ENCODE results near the gene SACS. TPM values are rescaled to one million over a fixed set of nuclear protein-coding genes. Genes with fewer than 3 reads are reported as not detected.

The SACS gene
- total RNA-seq, 1 experiment from 2014 or later, result 19.8 TPM

DNA sequence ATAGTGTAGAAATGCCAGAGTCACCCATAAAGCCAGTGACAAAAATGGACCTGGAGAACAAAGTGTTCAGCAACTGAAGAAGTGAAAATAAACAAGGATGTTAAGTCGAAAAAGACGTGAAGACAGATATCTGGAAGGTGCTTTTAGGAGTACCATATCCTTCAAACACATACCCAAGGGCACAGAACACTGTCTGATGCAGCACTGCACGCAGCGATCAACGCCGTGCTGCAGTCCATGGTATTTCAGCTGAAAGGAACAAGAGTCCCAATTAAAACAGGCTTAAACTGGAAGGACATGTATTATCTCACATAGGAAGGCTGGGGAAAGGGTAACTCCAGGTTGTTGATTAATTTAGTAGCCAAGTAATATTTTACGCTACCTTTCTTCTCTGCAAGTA lies 144.5 kb downstream of the SACS start:
- no peak for DNase-seq (ENCODE audit: low read depth, low spot score)
- in situ Hi-C loops (cut with HindIII; ENCODE audit: low pct_unique_long_range_greater_than_20kb, low sequenced_read_pairs), result no loop called here
- Histone ChIP-seq H3K4me1 (ENCODE audit: control insufficient read depth, insufficient read depth, low read length) (no peaks in the 10 kb centered on the region), H3K36me3 (ENCODE audit: control insufficient read depth, insufficient read depth, low read length) (no peaks in the 10 kb centered on the region), H3K9me3 (ENCODE audit: control insufficient read depth, insufficient read depth, low read depth, low read length) (no peaks in the 10 kb centered on the region), H3K27me3 (ENCODE audit: control insufficient read depth, insufficient read depth, low read length) (no peaks in the 10 kb centered on the region), H3K27ac (ENCODE audit: low read length) (no peak overlapping the region), H3K4me3 (ENCODE audit: low read depth in 2 of 2, low read length in 2 of 2) (no peak overlapping the region)
- CTCF ChIA-PET, result no interaction called here
- TF ChIP-seq, protein P1, sequence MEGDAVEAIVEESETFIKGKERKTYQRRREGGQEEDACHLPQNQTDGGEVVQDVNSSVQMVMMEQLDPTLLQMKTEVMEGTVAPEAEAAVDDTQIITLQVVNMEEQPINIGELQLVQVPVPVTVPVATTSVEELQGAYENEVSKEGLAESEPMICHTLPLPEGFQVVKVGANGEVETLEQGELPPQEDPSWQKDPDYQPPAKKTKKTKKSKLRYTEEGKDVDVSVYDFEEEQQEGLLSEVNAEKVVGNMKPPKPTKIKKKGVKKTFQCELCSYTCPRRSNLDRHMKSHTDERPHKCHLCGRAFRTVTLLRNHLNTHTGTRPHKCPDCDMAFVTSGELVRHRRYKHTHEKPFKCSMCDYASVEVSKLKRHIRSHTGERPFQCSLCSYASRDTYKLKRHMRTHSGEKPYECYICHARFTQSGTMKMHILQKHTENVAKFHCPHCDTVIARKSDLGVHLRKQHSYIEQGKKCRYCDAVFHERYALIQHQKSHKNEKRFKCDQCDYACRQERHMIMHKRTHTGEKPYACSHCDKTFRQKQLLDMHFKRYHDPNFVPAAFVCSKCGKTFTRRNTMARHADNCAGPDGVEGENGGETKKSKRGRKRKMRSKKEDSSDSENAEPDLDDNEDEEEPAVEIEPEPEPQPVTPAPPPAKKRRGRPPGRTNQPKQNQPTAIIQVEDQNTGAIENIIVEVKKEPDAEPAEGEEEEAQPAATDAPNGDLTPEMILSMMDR (IDR thresholded peaks at IDR 0.05), result no peak
- no peak for TF ChIP-seq POLR2AphosphoS5 (IDR thresholded peaks at IDR 0.05; ENCODE audit: low read depth, low read length)
- no peak for TF ChIP-seq REST (IDR thresholded peaks at IDR 0.05; ENCODE audit: insufficient read depth in 1 of 2, low read depth in 2 of 2, low read length in 1 of 2)
- no peak for TF ChIP-seq TCF7L2 (IDR thresholded peaks at IDR 0.05; ENCODE audit: low read depth, low read length)
- no peak for TF ChIP-seq SIN3A (IDR thresholded peaks at IDR 0.05; ENCODE audit: borderline replicate concordance, insufficient read depth, low read depth, low read length)
- no TSS peak for BruUV-seq (replicated peaks)
- intact Hi-C loops (cut with micrococcal nuclease; ENCODE audit: unreplicated experiment), result no loop called here
- no peak for ATAC-seq
- POLR2A ChIA-PET, result no interaction called here

GRCh38 chr13:23288564-23288963 lies 144.9 kb downstream of the SACS start:
- Histone ChIP-seq H3K27me3 (ENCODE audit: control insufficient read depth, insufficient read depth, low read length) (no peaks in the 10 kb centered on the region), H3K9me3 (ENCODE audit: control insufficient read depth, insufficient read depth, low read depth, low read length) (no peaks in the 10 kb centered on the region), H3K36me3 (ENCODE audit: control insufficient read depth, insufficient read depth, low read length) (no peaks in the 10 kb centered on the region), H3K4me3 (ENCODE audit: low read depth in 2 of 2, low read length in 2 of 2) (no peak overlapping the region), H3K4me1 (ENCODE audit: control insufficient read depth, insufficient read depth, low read length) (no peaks in the 10 kb centered on the region), H3K27ac (ENCODE audit: low read length) (no peak overlapping the region)
- no TSS peak for BruUV-seq (replicated peaks)
- CTCF ChIA-PET, result no interaction called here
- TF ChIP-seq SIN3A (IDR thresholded peaks at IDR 0.05; ENCODE audit: borderline replicate concordance, insufficient read depth, low read depth, low read length) (no peak), POLR2AphosphoS5 (IDR thresholded peaks at IDR 0.05; ENCODE audit: low read depth, low read length) (no peak)
- TF ChIP-seq, protein P1 (IDR thresholded peaks at IDR 0.05), result no peak
- POLR2A ChIA-PET, result no interaction called here
- intact Hi-C loops (cut with micrococcal nuclease; ENCODE audit: unreplicated experiment), result no loop called here
- ATAC-seq (no peak), DNase-seq (ENCODE audit: low read depth, low spot score) (no peak)
- in situ Hi-C loops (cut with HindIII; ENCODE audit: low pct_unique_long_range_greater_than_20kb, low sequenced_read_pairs), result no loop called here

Measured in Panc1 (cell line).